Endothelial cell of umbilical vein (primary cell): ENCODE results near the gene FAM120AOS. TPM values are rescaled to one million over a fixed set of nuclear protein-coding genes. Genes with fewer than 3 reads are reported as not detected.

Source experiments
- BruUV-seq: library from RNA; stranded (reverse); fragments of 400-500 nt; replicated peaks from 2 replicates; lab custom pipeline; 2021; lab: Mats Ljungman, UMichigan
- CTCF ChIA-PET: fragments of 300-600, 350-600 bp; sonication (Branson Sonifier 250); formaldehyde crosslinking; loops from one replicate; lab custom pipeline; 2021; ENCODE audit warnings: antibody characterized with exemption, inconsistent platforms; lab: Charles Lee
- POLR2A ChIA-PET: fragments of 300-600, 350-600 bp; sonication (Branson Sonifier 250); formaldehyde crosslinking; loops from one replicate; lab custom pipeline; 2021; ENCODE audit warnings: antibody characterized with exemption, inconsistent platforms; lab: Charles Lee
- DNase-seq: peaks from one replicate; pipeline ENCODE4 v3.0.0-alpha.2; 2011; ENCODE audit warnings: low read depth, low spot score
- FAIRE-seq: peaks from 2 replicates; lab custom pipeline; 2011; peaks lifted over from hg19 to GRCh38; lab: Jason Lieb, UNC
- H2AFZ ChIP-seq: 2 replicates; pipeline ENCODE4 v1.6.0; 2012; ENCODE audit warnings: low read depth, low read length, control low read depth, inconsistent platforms
- H3K27ac ChIP-seq: 2 replicates; pipeline ENCODE4 v1.5.1; 2011; ENCODE audit warnings: low read depth, mild to moderate bottlenecking, control low read depth, low read length, moderate library complexity; ENCODE audit not compliant: insufficient read depth
- H3K27me3 ChIP-seq, 2 experiments: 2 replicates each; pipeline versions ENCODE4 v1.6.0 to v1.6.1; 2011; ENCODE audit warnings: low read length in 2 of 2, mixed read lengths in 1 of 2; ENCODE audit not compliant: control insufficient read depth in 2 of 2, insufficient read depth in 2 of 2
- H3K36me3 ChIP-seq, 2 experiments: 2 replicates in 1 of 2; 3 replicates in 1 of 2; pipeline ENCODE4 v1.5.1; 2011; ENCODE audit warnings: low read length in 2 of 2, mild to moderate bottlenecking in 1 of 2, moderate library complexity in 1 of 2; ENCODE audit not compliant: control insufficient read depth in 2 of 2, insufficient read depth in 2 of 2; ENCODE audit errors: extremely low read depth in 1 of 2
- H3K4me1 ChIP-seq: 3 replicates; pipeline ENCODE4 v1.5.1; 2011; ENCODE audit warnings: mild to moderate bottlenecking, low read length; ENCODE audit not compliant: control insufficient read depth, insufficient read depth; ENCODE audit errors: extremely low read depth
- H3K4me2 ChIP-seq: 2 replicates; pipeline ENCODE4 v1.6.1; 2011; ENCODE audit warnings: low read length, control low read depth, mixed read lengths; ENCODE audit not compliant: insufficient read depth
- H3K4me3 ChIP-seq, 3 experiments: fragments of 200-600 bp in 1 of 3; sonication (generic), shearing (Covaris generic) in 1 of 3; replicated peaks in 1 of 3; 2 replicates each; pipeline ENCODE4 v1.5.1; 2011 to 2016; ENCODE audit warnings: control low read depth in 3 of 3, low read length in 3 of 3, mild to moderate bottlenecking in 2 of 3, inconsistent platforms in 1 of 3, low read depth in 1 of 3, moderate library complexity in 1 of 3; ENCODE audit not compliant: insufficient read depth in 1 of 3
- H3K79me2 ChIP-seq: 2 replicates; pipeline ENCODE4 v1.6.0; 2012; ENCODE audit warnings: low read length, inconsistent platforms; ENCODE audit not compliant: control insufficient read depth, insufficient read depth
- H3K9ac ChIP-seq: replicated peaks from 2 replicates; pipeline ENCODE3; 2011; ENCODE audit warnings: low read length, control low read depth; ENCODE audit not compliant: insufficient read depth; ENCODE audit errors: extremely low read depth
- H3K9me1 ChIP-seq: replicated peaks from 3 replicates; pipeline ENCODE4 v1.6.0; 2011; ENCODE audit warnings: mild to moderate bottlenecking, low read length; ENCODE audit not compliant: control insufficient read depth, insufficient read depth; ENCODE audit errors: extremely low read depth
- H3K9me3 ChIP-seq: replicated peaks from 2 replicates; pipeline ENCODE4 v1.5.1; 2012; ENCODE audit warnings: low read length, inconsistent platforms; ENCODE audit not compliant: control insufficient read depth, insufficient read depth
- H4K20me1 ChIP-seq: replicated peaks from 2 replicates; pipeline ENCODE3; 2011; ENCODE audit warnings: mild to moderate bottlenecking, low read length; ENCODE audit not compliant: control insufficient read depth, insufficient read depth; ENCODE audit errors: extremely low read depth
- CTCF ChIP-seq, 2 donors: IDR thresholded peaks; 1 replicate in 1 of 2; 2 replicates in 1 of 2; pipeline ENCODE4 v1.5.1; 2011; ENCODE audit warnings: low read length in 2 of 2, mild to moderate bottlenecking in 2 of 2, moderate library complexity in 2 of 2, control low read depth in 1 of 2, inconsistent platforms in 1 of 2, low read depth in 1 of 2; ENCODE audit not compliant: insufficient read depth in 1 of 2; ENCODE audit errors: extremely low read depth in 1 of 2
- EZH2 ChIP-seq: IDR thresholded peaks from 2 replicates; pipeline ENCODE4 v1.6.1; 2012; ENCODE audit warnings: borderline replicate concordance, low read depth, mild to moderate bottlenecking, moderate library complexity, low read length, inconsistent platforms; ENCODE audit not compliant: severe bottlenecking
- FOS ChIP-seq: IDR thresholded peaks from 2 replicates; pipeline ENCODE4 v1.6.1; 2011; ENCODE audit warnings: mild to moderate bottlenecking, low read length, moderate library complexity, borderline replicate concordance; ENCODE audit not compliant: insufficient read depth
- GATA2 ChIP-seq: IDR thresholded peaks from 2 replicates; pipeline ENCODE4 v1.7.0; 2011; ENCODE audit warnings: low read depth, mild to moderate bottlenecking, moderate library complexity, mixed read lengths, low read length; ENCODE audit not compliant: insufficient read length, insufficient read depth
- JUN ChIP-seq: IDR thresholded peaks from 2 replicates; pipeline ENCODE4 v1.6.1; 2011; ENCODE audit warnings: borderline replicate concordance, low read depth; ENCODE audit not compliant: insufficient read length, insufficient read depth
- MAX ChIP-seq: IDR thresholded peaks from 2 replicates; pipeline ENCODE4 v1.6.1; 2011; ENCODE audit not compliant: insufficient read depth, insufficient read length
- MYC ChIP-seq: IDR thresholded peaks from one replicate; pipeline ENCODE4 v1.6.1; 2011; ENCODE audit warnings: mild to moderate bottlenecking, low read depth, low read length
- POLR2A ChIP-seq: IDR thresholded peaks from 2 replicates; pipeline ENCODE4 v1.6.1; 2012; ENCODE audit warnings: low read depth, mild to moderate bottlenecking, control low read depth, low read length
- POLR2AphosphoS5 ChIP-seq: IDR thresholded peaks from 2 replicates; pipeline ENCODE4 v1.6.1; 2012; ENCODE audit warnings: low read depth, mild to moderate bottlenecking, control low read depth, low read length, moderate library complexity; ENCODE audit not compliant: insufficient read depth
- dilution Hi-C: fragments of 300-500 bp; cut with MboI; formaldehyde crosslinking; loops from one replicate; pipeline ENCODE4 v1.15.0; 2019; ENCODE audit warnings: low sequenced_read_pairs; ENCODE audit not compliant: extremely low pct_ligation_motif_present
- intact Hi-C: fragments of 100-400 bp; cut with micrococcal nuclease; formaldehyde crosslinking; loops from one replicate; pipeline ENCODE4 v1.10.0; 2022
- polyA plus RNA-seq, 4 experiments: library from polyadenylated mRNA; depleted of rRNA in 3 of 4; stranded (reverse) in 3 of 4; unstranded in 1 of 4; fragments of >200 nt; gene quantifications; 2 replicates each; pipeline versions ENCODE4 v1.2.1 to v1.2.3, GENCODE V29; 2011 to 2012; ENCODE audit warnings: missing spikeins in 1 of 4
- total RNA-seq: library from RNA; stranded (reverse); gene quantifications from 2 replicates; pipeline ENCODE4 v1.2.3, GENCODE V29; 2021

The FAM120AOS gene
- total and polyA plus RNA-seq, 2 donors (not counting 3 experiments of a cell fraction or from before 2014, with no cell fraction given) = 25.9 to 32.4 TPM

GRCh38 chr9:93436218-93436617 is 17.2 kb downstream of the FAM120AOS start:
- no TSS peak for BruUV-seq
- H3K4me1 ChIP-seq = no peaks in the 10 kb centered on the region
- H3K9me1 ChIP-seq = no peaks in the 10 kb centered on the region
- CTCF ChIA-PET = no interaction called here
- H3K36me3 ChIP-seq = no peaks in the 10 kb centered on the region
- H3K9me3 ChIP-seq = no peaks in the 10 kb centered on the region
- no peaks in the 10 kb centered on the region for H4K20me1 ChIP-seq
- intact Hi-C loops (no loop called here), dilution Hi-C loops (no loop called here)
- POLR2A ChIA-PET = no interaction called here
- no peak overlapping the region for H2AFZ ChIP-seq
- H3K79me2 ChIP-seq = no peaks in the 10 kb centered on the region
- H3K9ac ChIP-seq = no peak overlapping the region
- H3K27me3 ChIP-seq = no peaks in the 10 kb centered on the region
- H3K4me3 ChIP-seq = no peak overlapping the region
- DNase-seq (no peak), FAIRE-seq (no peak)
- H3K4me2 ChIP-seq = no peak overlapping the region
- no peak overlapping the region for H3K27ac ChIP-seq
- TF ChIP-seq MAX = no peak
- TF ChIP-seq CTCF (IDR thresholded peaks at IDR 0.05; ENCODE audit: extremely low read depth in 1 of 2, insufficient read depth in 1 of 2, low read depth in 1 of 2, low read length in 2 of 2) = no peak
- TF ChIP-seq EZH2 = no peak
- TF ChIP-seq GATA2 = no peak
- TF ChIP-seq MYC = no peak
- TF ChIP-seq POLR2A = no peak
- no peak for TF ChIP-seq POLR2AphosphoS5
- no peak for TF ChIP-seq FOS
- no peak for TF ChIP-seq JUN
